Measurements from ENCODE around the gene PAAF1.

PAAF1 gene

DNA sequence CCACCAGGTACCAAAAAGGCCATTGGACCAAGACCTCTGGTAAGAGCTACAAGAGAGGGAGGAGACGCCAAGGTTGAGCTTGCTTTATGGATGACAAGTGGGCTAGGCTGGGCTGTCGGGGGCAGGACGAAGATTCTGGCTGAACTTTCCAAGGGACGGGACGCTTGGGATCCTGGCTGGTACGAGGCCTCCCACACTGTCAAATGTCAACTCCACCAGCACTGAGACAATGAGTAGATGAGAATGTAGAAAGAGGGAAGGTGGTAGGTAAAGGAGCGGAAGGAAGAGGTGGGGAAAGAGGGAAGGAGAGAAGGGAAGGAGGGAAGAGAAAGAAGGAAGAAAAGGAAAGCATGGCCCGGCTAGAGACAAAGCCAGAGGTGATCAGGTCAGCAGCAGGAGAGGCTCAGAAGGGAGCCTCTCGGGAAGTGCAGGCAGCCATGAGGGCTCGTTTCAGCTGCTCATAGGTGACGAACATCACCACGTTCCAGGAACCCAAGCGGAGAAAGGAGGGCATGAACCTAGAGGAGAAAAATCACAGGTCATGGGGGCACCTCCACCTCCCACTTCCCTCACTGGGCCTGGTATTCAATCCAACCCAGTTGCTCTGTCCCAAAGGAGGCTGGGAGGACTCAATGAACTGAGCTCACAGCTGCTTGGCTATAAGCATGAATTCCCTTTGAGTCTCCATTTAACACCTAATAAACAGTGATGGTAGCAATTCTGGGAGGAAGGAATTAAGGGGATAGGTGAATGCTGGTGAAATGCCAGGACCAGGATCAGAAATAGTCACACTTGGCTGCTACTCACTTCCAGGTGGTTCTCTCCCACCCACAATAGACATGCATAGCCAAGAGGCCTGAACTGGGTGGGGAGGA, 98.0 kb downstream of the PAAF1 start:
- DNase-seq = no peak

DNA sequence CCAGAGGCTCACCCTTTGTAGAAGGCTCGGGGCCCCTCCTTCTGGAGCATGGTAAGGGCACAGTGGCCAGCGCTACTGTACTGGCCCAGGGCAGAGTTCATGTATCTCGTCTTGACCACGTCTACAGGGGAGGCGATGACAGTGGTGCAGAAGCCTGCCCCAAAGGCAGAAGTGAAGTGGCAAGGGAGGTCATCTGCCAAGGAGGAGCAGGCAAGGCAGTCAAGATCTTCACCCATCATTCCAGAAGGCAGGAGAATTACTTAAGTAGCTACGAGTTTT, 98.6 kb downstream of the PAAF1 start:
- no peak for DNase-seq

DNA sequence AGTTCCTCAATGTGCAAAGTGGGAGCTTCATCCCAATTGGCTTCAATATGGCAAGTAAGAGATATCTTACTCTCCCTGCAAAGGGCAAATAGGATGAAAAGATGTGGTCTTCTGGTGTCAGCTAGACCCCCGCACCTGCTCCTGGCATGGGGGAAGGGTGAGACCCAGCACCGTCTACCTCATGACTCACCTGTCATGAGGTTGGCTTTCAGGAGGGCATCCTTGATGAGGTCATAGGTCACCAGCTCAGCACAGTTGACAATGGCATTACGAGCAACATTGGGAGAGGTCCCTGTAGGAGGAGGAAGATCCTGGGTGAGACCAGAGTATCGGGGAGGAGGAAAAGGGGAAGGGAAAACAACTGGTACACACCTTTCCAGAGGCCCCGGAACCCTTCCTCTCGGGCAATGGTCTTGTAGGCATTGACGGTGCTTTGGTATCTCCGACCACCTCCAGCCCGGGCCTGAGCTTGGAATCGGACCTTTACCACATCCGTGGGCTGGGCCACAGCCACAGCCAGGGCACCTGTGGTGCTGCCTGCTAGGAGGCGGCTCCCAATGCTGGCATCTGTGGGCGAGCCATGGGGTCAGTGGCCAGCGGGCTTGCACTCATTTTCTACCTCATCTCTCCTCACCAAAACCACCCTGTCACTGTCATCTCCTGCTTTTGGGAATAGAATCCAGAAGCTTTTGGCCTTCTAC, 99.8 kb downstream of the PAAF1 start:
- no peak for DNase-seq

DNA sequence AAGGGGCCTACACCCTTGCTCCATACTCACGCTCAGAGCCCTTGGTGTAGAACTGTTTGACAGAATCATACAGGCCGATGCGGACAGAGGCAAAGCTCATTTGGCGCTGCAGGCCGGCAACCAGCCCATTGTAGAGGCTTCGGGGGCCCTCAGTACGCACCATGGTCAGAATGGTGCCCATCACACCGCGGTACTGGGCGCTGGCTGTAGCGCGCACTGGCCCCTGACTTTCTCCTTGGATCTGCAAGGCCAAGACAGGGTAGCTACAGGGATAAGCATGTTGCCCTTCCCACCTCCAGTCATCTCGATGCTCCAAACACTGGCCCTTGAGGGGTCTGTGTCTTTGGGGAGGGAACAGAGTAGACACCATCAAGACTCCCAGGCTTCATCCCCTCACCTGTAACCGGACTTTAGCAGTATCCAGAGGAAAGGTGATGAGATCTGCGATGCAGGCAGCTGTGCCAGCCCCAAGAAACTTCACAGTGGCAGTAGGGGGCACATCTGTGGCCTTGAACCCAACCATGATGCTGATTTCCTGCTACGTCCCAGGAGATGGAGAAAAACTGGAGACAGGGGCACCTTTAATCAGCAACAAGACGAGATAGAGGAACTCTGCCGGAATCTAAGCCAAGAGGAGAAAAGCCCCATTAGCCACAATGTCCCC, 101.2 kb downstream of the PAAF1 start:
- no peak for DNase-seq

DNA sequence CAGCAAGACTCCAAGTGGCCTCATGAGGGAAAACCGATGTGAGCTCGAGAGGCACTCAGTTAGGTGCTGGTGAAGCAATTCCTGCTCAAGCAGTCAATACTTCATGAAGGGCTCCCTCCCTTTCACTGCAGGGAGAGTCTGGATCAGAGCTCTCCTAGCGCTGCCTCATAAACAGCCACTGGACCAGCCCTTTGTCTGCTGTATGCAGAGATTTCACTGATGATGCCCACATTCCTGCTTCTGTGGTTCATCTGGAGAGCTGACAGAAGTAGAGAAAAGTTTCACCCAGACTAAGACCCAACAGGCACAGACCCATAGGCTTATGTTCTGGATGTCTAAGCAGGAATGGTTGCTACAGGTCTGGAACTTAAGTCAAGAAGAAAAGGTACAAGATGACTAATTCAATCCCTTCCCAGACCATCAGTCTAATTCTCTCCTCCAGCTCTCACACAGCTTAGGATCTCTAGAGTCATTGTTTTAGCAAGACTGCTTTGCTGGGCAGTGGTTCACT, 101.8 kb downstream of the PAAF1 start:
- DNase-seq = no peak

DNA sequence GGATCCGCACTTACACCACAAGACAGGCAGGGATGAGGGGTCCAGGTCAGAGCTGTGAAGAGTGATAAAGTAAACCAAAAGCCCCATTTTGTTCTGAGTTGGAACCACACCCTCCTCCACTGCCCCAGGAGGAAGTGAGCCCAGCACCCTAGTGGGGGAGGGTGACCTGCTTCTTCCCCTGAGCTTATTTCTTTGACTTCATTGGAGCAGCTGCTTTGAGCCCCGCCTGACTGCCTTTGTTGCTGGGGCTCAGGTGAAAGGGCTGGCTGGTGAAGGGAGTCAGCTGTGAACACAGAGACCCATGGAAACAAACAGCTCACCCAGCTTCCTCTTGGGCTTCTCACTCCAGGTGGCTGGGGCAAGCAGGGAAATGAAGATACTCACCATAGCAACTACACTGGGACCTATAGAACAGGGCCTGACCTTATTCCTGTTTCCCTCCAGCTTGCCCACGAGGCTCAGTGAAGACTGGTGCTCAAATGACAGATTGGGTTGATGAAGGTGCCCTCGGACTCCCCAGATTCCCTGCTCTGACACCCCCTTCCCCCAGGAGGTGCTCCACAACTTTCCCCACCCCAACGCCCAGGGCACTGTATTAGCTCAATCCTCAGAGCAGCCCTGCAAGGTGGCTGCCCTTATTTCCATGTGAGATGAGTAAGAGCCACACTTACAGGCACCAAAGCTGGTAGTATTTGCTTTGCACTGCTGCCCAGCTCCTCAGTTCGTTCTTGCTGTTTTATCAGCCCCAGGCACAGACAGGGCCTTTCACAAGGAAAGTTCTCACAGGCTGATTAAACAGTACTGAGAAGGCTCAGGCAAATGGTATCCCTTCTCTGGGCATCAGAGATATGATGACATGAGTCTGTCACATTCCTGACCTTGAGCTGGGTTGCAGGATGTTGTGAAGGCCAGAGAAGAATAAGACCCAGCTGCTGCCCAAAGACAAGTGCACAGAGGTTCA, 103.5 kb downstream of the PAAF1 start:
- DNase-seq = peak; percentile 90

Data from hematopoietic multipotent progenitor cell treated with erythropoietin and hydrocortisone succinate and interleukin-3 and kit ligand, for 8 days (in vitro differentiated cells).